DMS114 treated with DMSO at 0.1 percent for 48 hours (cell line): ENCODE measurements around the gene P3H1.

ENCODE experiments used
- DNase-seq: peaks from one replicate; lab custom pipeline; 2025; ENCODE audit not compliant: unreplicated experiment; lab: John Stamatoyannopoulos, UW

Gene P3H1

DNA sequence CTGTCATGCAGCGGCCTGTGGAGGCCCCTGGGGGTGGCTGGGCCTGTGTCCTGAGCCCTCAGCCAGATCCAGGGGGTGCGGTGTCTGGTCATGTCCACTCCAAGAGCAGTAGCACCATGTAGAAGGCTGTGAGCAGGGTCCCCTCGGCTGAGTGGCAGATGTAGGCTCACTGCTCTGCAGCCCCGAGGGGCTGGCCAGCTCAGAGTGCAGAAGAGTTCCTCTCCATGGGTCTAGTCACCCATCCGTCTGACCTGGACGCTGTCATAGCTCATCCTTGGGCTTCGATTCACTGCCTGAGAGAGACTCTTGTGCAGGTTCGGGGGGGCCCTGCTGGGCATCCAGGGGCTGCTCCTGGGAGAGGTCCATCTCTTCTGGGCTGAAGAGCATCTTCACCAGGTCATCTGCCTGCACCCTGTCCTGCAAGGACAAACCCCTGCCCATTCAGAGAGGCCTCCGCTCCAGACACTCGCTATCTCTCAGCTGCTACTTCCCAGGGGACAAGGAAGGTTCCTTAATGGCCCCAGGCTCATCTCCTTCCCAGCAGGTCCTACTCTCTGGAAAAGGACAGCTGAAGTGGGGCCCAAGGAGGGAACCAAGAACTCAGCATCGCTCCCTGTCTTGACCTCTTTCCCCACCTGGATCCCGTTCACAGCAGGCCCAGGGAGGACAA, 20.3 kb downstream of the P3H1 start:
- DNase-seq, result no peak

DNA sequence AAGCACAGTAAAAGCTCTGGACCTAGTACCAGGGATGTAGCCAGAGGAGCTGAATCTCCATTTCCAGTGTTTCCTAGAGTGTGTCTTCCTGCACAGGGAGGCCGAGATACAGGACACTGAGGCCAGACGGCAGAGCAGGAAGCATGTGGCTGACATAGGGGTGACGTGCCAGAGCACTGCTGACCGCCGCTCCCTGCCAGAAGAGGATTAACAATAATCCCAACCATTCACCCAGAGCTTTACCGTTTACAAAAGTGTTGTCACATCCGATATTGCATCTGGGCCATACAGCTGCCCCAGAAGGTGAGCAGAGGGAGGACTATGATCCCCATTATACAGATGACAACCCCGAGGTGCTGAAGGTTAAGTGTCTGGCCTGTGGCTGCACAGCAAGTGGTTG, 21.0 kb downstream of the P3H1 start:
- no peak for DNase-seq

DNA sequence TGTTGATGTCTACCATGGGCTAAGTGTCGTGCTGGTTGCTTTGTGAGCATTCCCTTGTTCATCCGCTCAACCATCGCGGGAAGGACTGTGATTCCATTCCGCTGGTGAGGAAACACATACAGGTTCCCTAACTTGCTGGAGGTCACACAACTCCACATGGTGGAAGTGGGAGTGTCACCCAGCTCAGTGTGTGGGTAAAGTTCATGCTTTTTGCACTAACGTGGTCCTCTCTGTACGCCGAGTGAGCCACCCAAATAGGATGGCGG, 22.7 kb downstream of the P3H1 start:
- DNase-seq, result no peak

DNA sequence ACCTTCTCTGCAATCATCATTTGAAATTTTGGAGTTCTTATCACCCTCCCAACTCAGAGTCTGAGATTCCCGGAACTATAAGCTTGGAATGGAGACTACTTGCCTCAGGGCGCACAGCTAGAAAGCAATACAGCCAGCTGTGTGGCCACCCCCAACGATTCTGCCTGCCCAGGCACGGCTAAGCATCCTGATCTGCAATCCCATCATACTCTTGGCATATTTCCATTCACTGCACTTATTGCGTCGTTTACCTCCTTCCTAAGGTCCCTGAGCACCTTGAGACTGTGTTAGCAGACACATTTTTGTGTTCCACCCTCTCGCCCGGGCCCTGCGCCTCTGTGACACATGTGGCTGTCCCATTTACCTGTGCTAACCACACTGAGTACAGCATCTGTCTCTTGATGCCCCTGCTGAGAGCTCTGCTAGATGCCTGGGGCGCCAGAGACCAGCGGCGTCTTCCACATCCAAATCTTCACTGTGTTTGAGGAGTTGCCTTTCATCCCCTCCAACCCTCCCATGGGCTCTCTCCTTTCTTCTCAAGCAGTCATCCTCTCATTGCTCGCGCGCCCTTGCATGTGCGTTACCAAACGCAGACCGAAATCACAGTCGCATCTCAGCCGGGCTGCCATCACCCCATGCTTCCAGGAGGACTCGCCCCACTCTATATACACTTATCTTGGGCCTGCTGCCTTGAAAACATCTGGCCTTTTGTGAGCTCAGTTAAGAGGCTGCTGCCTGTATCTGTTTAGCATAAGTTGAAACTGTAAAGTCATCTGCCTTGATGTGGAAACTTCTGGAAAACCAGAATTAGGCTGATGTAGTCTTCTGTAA, 23.3 kb downstream of the P3H1 start:
- DNase-seq, result no peak

DNA sequence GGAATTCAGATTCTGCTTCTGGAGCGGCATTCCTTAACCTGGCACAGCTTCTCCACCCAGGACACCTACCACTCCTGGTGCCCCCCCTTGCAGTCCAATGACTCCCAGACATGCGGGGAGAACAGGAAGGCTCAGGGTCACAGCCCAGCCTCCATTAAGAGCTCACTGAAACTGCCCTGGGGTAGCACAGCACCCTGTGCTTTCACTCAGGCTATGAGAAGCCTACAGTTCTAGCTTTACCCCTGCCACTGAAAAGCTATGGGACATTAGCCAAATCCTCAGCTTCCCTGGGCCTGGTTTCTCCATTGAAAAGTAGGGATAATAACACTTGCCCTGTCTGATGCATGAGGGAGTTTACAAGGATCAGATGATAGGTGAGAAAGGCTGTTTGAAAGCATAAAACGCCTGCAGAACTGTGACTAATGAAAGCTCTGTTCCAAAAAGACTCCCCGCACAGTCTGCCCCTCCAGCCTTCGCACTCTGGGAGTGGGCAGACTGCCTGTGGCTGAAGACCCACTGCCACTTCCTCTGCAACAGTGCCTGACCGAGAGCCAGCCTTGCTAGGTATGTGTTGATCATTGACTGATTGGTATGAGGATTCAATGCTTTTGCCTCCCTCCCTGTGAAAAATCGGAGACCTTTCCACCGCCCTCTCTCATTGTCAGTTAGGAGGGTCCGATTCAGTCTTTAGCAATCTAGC, 24.1 kb downstream of the P3H1 start:
- DNase-seq, result no peak

DNA sequence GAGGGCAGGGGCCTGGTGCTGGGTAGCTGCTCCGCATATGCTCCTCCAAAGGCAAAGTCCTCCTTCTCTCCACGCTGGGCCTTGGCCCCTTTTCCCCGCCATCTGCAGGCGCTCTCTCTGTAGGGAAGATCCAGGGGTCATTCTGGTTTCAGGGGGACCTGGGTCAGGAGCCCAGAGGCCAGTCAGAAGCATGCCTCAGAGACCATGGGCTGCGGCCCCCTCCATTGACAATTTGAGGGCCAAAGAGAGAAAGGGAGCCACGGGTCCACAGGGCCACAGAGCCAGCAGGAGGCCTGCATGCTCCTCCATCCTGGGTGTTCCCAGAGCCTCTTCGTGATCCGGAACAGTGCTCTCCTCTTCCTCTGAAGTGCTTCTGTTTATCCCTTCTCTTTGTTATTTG, 24.7 kb downstream of the P3H1 start:
- DNase-seq, result no peak

DNA sequence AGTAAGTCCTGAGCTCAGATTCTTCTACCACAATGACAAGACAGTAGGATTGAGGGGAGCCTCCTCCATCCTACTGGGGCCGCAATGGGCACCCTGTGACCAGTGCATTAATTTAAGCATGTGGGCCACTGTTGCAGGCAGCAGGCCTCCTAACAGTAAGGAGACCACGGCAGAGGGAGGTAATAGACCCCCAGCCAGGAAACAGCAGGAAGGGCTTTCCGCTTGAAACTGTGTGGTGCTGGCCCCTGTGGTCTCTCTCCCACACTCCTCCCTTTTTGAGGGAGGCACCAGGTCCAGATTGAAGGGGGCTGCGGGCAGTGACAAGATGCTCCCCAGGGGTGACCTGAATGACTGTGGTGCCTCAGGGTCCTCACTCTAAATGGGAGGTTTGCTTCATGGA, 25.1 kb downstream of the P3H1 start:
- no peak for DNase-seq

DNA sequence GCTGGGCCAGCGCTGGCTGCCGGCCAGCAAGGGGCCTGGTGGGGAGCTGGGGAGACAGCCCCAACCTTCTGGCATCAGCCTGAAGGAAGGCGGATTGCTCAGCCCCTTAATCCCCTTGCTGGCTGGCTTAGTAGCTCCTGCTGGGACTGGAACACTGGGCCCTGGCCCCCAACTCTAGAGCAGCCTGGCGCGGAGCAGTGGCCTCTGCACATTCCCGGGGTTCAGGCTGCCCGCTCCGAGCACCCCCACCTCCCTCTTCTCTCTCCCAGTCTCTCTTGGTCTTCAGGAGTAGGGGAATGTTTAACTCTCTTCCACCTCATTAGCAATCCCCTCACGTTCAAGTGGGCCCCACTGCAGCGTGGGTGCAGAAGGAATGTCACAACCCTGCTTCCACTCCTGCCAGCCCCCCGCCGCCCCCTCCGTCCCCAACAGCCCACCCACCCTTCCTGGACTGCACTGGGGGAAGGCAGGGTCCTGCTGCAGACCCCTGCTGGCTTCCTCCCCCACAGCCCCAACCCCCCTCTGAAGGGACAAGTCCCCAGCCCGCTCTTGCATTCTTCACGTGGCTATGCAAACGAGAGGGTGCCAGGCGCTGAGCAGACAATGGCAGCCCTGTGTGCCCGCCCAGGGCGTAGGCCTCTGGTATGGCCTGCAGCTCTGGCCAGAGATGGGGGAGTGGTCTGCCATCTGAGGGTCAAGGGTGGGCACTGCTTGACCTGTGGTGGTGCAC, 25.8 kb downstream of the P3H1 start:
- DNase-seq, result no peak

DNA sequence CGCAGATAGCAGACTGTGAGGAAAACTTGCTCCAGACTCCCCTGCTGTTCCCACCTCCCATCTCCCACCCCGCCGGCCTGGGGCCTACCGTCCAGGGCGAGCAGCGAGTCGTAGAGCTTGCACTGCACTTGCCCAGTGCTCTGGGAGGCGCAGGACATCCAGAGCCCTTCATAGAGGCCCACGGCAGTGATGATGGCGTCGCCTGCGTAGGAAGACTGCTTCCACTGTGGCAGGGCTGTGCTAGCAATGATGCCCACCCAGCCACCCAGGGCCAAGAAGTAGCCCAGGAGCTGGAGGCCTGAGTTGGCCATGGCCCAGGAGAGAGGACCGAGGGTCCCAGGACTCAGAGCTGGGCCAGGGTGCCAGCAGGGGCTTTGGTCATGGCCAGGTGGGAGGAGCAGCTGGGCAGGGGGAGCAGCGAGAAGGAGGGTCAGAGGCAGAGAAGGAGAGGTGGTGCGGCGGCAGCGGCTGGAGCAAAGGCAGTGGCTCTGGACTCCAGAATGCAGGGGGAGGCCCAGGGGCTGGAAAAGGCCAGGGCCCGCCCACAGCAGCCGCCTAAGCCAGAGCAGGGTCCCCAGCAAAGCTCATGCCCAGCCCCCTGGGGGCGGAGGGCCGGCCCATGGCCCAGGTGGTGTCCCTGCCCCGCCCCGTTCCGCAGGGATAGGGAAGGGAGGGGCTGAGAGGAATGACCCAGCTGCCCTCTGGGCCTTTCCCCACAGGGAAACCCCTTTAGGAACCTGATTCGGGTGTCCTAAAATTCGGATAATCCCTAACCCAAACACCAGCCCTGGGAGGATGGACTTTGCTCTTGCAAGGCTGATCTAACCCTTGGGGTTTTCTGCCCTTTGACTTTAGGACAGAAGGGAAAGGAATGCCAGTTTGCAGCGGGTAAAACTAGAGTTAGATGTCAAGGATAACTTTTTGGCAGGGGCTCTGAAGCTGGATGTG, 26.8 kb downstream of the P3H1 start, which contains the start of gene CLDN19:
CLDN19 (minus strand) TSS at position 484 of the 948 bp plus-strand sequence; CDS start at position 311, 173 bp downstream.
- no peak for DNase-seq

DNA sequence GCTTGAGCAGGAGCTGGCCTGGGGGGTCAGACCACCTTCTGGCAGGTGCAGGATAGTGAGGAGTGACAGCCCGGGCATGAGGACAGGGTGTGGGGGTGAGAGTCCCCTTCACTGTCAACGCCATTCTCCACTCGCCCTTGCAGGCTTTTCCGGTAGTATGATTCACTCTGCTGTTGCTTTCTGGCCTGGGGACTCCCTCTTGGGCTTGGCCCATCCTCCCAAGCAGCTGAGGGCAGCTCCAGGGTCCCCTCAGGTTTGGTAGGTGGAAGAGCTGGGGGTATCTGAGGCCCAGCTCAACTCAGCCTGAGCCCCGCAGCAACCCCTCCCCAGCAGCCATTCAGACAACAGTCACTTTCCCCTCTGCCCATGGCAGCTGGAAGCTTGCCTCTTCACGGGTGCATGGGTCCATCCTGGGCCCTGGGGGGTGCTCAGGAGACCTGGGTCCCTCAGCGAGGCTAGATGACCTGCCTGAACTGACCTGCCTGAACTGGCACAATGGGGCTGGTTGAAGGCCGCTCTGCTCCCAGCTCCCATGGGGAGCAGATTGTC, 28.1 kb downstream of the P3H1 start:
- DNase-seq, result no peak

DNA sequence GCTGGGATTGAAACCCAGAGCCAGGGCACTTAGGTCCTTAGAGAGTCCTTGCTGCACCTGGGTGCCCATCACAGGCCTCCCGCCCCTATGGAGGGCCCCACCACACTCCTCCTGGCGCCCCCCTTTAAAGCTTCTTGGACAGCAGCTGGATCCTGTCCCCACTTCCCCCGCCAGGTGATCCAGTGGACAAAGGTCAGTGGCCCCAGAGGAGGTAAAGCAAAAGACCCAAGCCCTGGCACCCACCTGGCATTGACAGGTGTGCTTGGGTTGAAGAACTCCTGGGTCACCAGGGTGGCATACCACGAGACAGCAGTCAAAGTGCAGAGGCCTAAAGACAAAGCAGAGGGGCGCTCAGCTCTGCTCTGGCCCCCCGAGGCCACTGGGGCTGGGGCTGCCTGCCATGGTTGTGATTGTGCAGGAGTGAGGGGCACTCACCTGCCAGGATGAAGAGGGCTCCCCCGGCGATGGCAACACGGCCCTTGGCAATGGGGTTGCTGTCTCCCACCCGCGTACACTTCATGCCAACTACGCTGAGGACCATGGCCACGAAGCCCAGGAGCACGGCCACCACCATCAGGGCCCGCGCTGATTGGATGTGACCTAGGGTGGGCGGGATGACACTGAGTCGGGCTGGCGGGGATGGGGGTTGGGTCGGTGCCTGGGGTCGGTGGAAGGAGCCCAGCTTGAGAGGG, 28.7 kb downstream of the P3H1 start:
- DNase-seq, result no peak

DNA sequence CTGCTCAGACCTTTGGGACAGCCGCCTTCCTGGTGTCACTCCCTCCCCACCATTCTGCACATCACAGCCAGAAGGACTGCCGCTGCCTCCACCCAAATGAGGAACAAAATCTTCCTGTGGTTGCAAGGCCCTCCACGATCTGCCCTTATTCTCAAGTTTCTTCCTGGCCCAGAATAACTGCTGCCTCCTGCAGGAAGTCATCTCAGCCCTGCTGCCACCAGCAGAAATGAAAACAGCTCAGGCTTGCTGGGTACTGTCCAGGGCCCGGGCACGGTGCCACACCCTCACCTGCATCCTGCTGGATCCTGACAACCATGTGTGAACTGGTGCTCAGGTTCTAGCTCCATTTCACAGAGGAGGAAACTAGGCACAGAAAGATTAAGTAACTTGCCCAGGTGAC, 29.6 kb downstream of the P3H1 start:
- no peak for DNase-seq

DNA sequence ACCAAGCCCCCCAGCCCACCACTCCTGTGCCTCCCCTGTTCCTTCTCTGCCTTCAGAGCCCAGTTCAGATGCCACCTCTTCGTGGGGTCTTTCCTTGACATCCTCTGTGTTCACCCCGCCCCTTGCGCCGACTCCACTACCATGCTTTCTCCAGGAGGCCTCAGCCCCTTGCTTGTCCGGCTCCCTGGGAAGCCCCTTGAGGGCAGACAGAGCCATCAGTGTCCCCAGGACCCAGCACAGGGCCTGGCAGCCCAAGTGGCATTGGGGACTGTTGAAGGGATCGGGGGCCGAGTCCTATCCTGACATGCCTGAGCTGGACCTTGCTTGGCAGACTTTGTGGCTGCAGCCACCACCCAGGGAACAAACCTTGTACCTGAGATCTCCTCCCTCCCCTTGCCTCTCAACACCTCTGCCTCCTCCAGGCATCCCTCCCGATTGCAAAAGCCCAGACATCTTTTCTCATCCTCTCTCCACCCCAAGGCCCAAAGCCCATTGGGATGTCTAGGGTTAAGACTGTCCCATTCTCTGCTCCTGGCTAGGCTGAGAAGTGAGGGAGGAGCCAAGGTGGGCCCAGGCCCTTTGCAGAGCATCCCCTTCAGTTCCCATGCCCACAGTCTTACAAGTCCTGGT, 30.1 kb downstream of the P3H1 start:
- no peak for DNase-seq

DNA sequence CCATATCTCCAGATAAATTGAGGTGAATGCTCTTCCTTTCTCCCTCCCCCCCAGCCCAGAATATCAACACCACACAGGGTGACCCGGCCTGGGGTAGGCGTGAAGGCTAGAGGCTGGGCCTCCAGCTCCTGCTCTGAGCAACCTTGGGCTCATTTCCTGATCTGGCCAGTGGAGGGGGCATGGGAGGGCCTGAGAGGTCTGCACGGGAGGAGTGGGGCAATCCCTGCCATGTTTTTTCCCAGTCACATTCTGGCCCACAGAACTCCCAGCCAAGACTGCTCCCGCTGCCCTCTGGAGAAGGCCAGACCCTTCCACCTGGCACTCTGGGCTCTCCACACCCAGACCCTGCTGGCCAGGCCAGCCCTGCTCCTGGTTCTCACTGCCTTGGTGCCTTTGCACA, 30.7 kb downstream of the P3H1 start:
- no peak for DNase-seq

DNA sequence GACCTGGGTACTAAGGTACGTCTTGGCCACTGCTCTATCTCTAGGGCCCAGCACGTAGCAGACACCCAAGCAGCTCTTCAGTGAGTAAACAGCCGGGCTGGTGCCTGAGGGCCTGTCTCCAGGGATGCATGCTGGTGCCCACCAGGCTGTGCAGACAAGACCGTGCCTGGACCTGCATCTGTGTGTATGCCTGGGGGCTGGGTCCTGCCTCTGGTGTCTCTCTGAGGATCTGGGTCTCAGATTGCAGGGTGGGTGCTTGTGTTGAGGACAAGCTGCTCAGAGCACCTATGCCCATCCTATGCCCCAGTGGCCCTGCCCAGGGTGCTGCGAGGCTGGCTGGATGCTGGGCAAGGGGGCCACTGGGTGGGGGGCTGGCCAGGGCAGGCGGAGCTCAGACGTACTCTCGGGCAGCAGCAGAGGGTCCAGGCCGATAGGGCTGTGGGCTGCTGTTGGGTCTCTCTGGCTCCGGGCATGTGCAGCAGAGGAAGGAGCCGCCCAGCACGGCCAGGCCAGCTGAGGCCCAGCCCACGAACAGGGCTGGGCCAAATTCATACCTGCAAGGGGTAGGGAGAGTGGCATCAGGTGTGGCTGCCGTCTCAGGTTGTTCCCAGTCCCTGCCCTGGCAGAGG, 31.2 kb downstream of the P3H1 start:
- no peak for DNase-seq

DNA sequence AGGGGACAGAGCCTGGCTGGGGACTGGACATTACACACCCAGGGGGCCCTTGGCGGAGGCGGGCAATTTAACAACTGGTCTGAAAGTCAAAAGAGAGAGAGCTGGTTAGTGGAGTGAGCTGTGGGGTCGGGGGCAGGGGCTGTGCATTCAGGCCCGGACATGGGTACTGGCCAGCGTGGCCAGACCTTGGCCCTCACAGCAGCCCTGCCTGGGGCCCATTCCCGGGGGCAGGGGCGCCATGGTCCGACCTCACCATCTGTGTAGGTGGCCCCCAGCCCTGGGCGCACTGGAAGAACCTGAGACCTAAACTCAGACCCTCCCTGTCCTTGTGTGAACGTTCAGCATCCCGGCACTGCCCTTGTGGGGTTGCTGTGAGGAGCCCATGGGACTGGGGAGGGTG, 31.8 kb downstream of the P3H1 start:
- no peak for DNase-seq

DNA sequence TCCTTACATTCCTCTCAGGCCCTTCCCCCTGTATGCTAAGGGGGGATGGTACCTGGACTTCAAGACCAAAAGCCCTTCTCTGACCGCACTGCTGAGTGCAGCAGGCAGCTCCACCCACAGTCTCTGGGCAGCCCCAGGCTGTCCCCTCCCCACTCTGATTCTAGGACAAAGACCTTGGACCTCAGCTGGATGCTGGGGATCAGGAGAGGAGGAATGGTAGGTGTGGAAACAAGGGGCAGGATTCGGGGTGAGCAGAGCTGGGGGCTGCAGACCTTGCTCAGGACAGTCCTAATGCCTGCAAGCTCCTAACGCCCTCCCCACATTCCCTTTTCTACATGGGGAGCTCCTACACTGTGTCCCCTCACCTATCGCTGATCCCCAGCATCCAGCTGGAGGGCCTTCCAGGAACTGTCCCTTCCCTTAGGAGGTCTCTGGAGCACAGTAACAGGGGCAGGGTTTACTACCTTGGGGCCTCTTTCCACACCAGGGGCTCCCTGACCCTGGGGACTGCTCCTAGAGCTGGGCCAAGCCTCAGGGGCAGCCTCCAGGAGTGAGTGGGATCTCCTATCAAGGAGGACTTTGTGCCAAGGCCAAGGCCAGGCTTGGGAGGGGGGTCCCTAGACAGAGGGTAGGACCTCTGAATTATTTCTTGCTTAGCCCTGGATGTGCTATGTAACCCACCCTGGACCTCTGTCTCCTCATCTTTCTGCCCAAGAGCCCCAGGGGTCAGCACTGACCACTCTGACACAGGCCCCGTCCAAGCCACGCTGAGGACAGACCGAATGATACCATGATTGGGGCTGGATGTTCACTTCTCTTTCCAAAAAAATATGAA, 32.4 kb downstream of the P3H1 start:
- DNase-seq, result no peak
